Dermis microvascular lymphatic vessel endothelial cell (primary cell): ENCODE data around the gene CES4A. TPM values are rescaled to one million over a fixed set of nuclear protein-coding genes. Genes with fewer than 3 reads are reported as not detected.
A peak's percentile ranks its signal among the peaks of the same experiment; 100 is the strongest.
"Not testable (repeated sequence)": the region's sequence is repeated elsewhere in the genome, so short reads cannot be mapped to it uniquely, and the experiment has no call there.

Source experiments
- DNase-seq, 2 donors: peaks; one replicate each; pipeline versions ENCODE4 v3.0.0 to v3.0.0-alpha.2; 2010; ENCODE audit warnings: low read depth in 2 of 2
- total RNA-seq: library from RNA; depleted of rRNA; stranded (reverse); fragments of >200 nt; gene quantifications from 2 replicates; pipeline ENCODE4 v1.2.1, GENCODE V29; 2014

CES4A gene
- total RNA-seq, 1 donor from 2014 or later: 1.0 TPM

GRCh38 chr16:67041520-67041919 lies 53.1 kb downstream of the CES4A start:
- not testable (repeated sequence) for DNase-seq

- no peak for DNase-seq
Measured at GRCh38 chr16:67043420-67043819, 55.0 kb downstream of the CES4A start.

- no peak for DNase-seq
Measured at GRCh38 chr16:67050796-67051195, 62.4 kb downstream of the CES4A start.

GRCh38 chr16:67052399-67052798 lies 64.0 kb downstream of the CES4A start:
- no peak for DNase-seq

- DNase-seq: no peak
Measured at GRCh38 chr16:67053767-67054334, 65.5 kb downstream of the CES4A start.

GRCh38 chr16:67054901-67055300 lies 66.5 kb downstream of the CES4A start:
- DNase-seq: peak in 1 of 2 donors; percentile 6

GRCh38 chr16:67055712-67056487 lies 67.5 kb downstream of the CES4A start:
- DNase-seq: peak in 1 of 2 donors; percentile 47

Other genes starting within 250 kb of the CES4A start
- 98.4 and 101 TPM in 2 replicates for gene DYNC1LI2, start 237.0 kb upstream of the CES4A start, total RNA-seq
- under 0.01 TPM in 1 of 2 replicates, not detected in the other for gene TERB1, start 187.0 kb upstream of the CES4A start, total RNA-seq
- gene NAE1, start 157.6 kb upstream of the CES4A start, total RNA-seq: 31.6 and 44.3 TPM in 2 replicates
- gene CA7, start 144.2 kb upstream of the CES4A start, total RNA-seq: not detected in 2 replicates
- 5.1 and 7.5 TPM in 2 replicates for gene PDP2, start 108.1 kb upstream of the CES4A start, total RNA-seq
- gene CDH16, start 69.7 kb upstream of the CES4A start, total RNA-seq: not detected in 2 replicates
- gene RRAD, start 63.1 kb upstream of the CES4A start, total RNA-seq: 0.25 and 1.0 TPM in 2 replicates
- gene CIAO2B, start 54.2 kb upstream of the CES4A start, total RNA-seq: 135 and 156 TPM in 2 replicates
- gene CES2, start 53.1 kb upstream of the CES4A start, total RNA-seq: 13.1 and 16.2 TPM in 2 replicates
- not detected in 2 replicates for gene CES3, start 27.3 kb upstream of the CES4A start, total RNA-seq
- gene CBFB, start 40.6 kb downstream of the CES4A start, total RNA-seq: 44.8 and 51.1 TPM in 2 replicates
- 9.6 and 15.0 TPM in 2 replicates for gene PHAF1, start 121.4 kb downstream of the CES4A start, total RNA-seq
- gene B3GNT9, start 162.4 kb downstream of the CES4A start, total RNA-seq: 2.4 and 6.3 TPM in 2 replicates
- 12.1 and 17.2 TPM in 2 replicates for gene TRADD, start 171.3 kb downstream of the CES4A start, total RNA-seq
- gene FBXL8, start 171.4 kb downstream of the CES4A start, total RNA-seq: 4.2 and 7.1 TPM in 2 replicates
- 0.77 and 1.1 TPM in 2 replicates for gene HSF4, start 176.2 kb downstream of the CES4A start, total RNA-seq
- 5.8 and 6.8 TPM in 2 replicates for gene NOL3, start 181.9 kb downstream of the CES4A start, total RNA-seq
- gene MATCAP1, start 195.4 kb downstream of the CES4A start, total RNA-seq: 6.7 and 8.1 TPM in 2 replicates
- 38.8 and 57.7 TPM in 2 replicates for gene EXOC3L1, start 201.5 kb downstream of the CES4A start, total RNA-seq
- 58.8 and 64.5 TPM in 2 replicates for gene E2F4, start 203.6 kb downstream of the CES4A start, total RNA-seq
- 0.64 and 1.0 TPM in 2 replicates for gene ELMO3, start 210.5 kb downstream of the CES4A start, total RNA-seq
- gene TMEM208, start 238.5 kb downstream of the CES4A start, total RNA-seq: 23.6 and 28.1 TPM in 2 replicates